CD14-positive monocyte (primary cell): ENCODE data around the gene SSNA1. TPM values are rescaled to one million over a fixed set of nuclear protein-coding genes. Genes with fewer than 3 reads are reported as not detected.

Experiments
- DNase-seq, 3 donors: peaks; one replicate each; pipeline ENCODE4 v3.0.0-alpha.2; 2011 to 2022
- H2AFZ ChIP-seq: 2 replicates; pipeline ENCODE4 v1.6.0; 2012; ENCODE audit warnings: mild to moderate bottlenecking, low read depth, low read length, inconsistent platforms; ENCODE audit not compliant: insufficient read depth, poor library complexity, severe bottlenecking
- H3K27ac ChIP-seq, 2 donors: 1 replicate in 1 of 2; 2 replicates in 1 of 2; pipeline ENCODE4 v1.5.1; 2012 to 2013; ENCODE audit warnings: low read length in 2 of 2, control low read depth in 1 of 2, inconsistent platforms in 1 of 2, low read depth in 1 of 2, mild to moderate bottlenecking in 1 of 2
- H3K27me3 ChIP-seq, 2 donors: one replicate each; pipeline versions ENCODE4 v1.6.0 to v1.6.1; 2011 to 2013; ENCODE audit warnings: low read length in 2 of 2; ENCODE audit not compliant: control insufficient read depth in 2 of 2, insufficient read depth in 2 of 2
- H3K36me3 ChIP-seq, 2 donors: replicated peaks in 1 of 2; 1 replicate in 1 of 2; 2 replicates in 1 of 2; pipeline versions ENCODE4 v1.5.1 to v1.6.1; 2012 to 2013; ENCODE audit warnings: low read length in 2 of 2, control low read depth in 1 of 2, inconsistent platforms in 1 of 2, mild to moderate bottlenecking in 1 of 2; ENCODE audit not compliant: insufficient read depth in 2 of 2, control insufficient read depth in 1 of 2
- H3K4me1 ChIP-seq, 2 donors: 1 replicate in 1 of 2; 2 replicates in 1 of 2; pipeline versions ENCODE4 v1.5.1 to v1.6.1; 2012 to 2013; ENCODE audit warnings: low read length in 2 of 2, control low read depth in 1 of 2, inconsistent platforms in 1 of 2, mild to moderate bottlenecking in 1 of 2, moderate library complexity in 1 of 2; ENCODE audit not compliant: insufficient read depth in 2 of 2, control insufficient read depth in 1 of 2
- H3K4me2 ChIP-seq: replicated peaks from 2 replicates; pipeline ENCODE3; 2012; ENCODE audit warnings: low read length, moderate library complexity, mild to moderate bottlenecking; ENCODE audit not compliant: poor library complexity, severe bottlenecking; ENCODE audit errors: extremely low read depth
- H3K4me3 ChIP-seq, 3 experiments: fragments of 200-600 bp in 1 of 3; sonication (generic) in 1 of 3; replicated peaks in 1 of 3; 1 replicate in 2 of 3; 2 replicates in 1 of 3; pipeline ENCODE4 v1.5.1; 2011 to 2013; ENCODE audit warnings: low read length in 3 of 3, mild to moderate bottlenecking in 3 of 3, control low read depth in 2 of 3, low read depth in 2 of 3, inconsistent platforms in 1 of 3, moderate library complexity in 1 of 3
- H3K79me2 ChIP-seq: 2 replicates; pipeline ENCODE4 v1.6.0; 2012; ENCODE audit warnings: mild to moderate bottlenecking, control low read depth, inconsistent platforms, low read length, moderate library complexity; ENCODE audit not compliant: insufficient read depth
- H3K9ac ChIP-seq: 2 replicates; pipeline ENCODE4 v1.6.0; 2017; ENCODE audit warnings: low read length, mild to moderate bottlenecking; ENCODE audit not compliant: insufficient read depth, poor library complexity, severe bottlenecking
- H3K9me3 ChIP-seq, 2 donors: replicated peaks in 1 of 2; 1 replicate in 1 of 2; 2 replicates in 1 of 2; pipeline versions ENCODE4 v1.5.1 to v1.6.1; 2012 to 2013; ENCODE audit warnings: low read length in 2 of 2, control low read depth in 1 of 2; ENCODE audit not compliant: control insufficient read depth in 1 of 2, insufficient read depth in 1 of 2
- H4K20me1 ChIP-seq: 2 replicates; pipeline ENCODE4 v1.6.0; 2012; ENCODE audit warnings: mild to moderate bottlenecking, low read length, control low read depth, moderate library complexity; ENCODE audit not compliant: insufficient read depth
- H3K27ac Mint-ChIP-seq, 7 donors: one replicate each; pipeline ENCODE4 v1.8.0; 2020; ENCODE audit warnings: mild to moderate bottlenecking in 7 of 7, mixed read lengths in 7 of 7, moderate library complexity in 6 of 7, inconsistent platforms in 2 of 7
- H3K27me3 Mint-ChIP-seq, 3 donors: one replicate each; pipeline ENCODE4 v1.8.0; 2021 to 2022; ENCODE audit warnings: low read depth in 3 of 3, mild to moderate bottlenecking in 3 of 3, mixed read lengths in 3 of 3, moderate library complexity in 3 of 3, inconsistent platforms in 1 of 3
- H3K36me3 Mint-ChIP-seq, 2 donors: one replicate each; pipeline ENCODE4 v1.8.0; 2020; ENCODE audit warnings: mixed read lengths in 2 of 2, inconsistent platforms in 1 of 2, mild to moderate bottlenecking in 1 of 2
- H3K4me1 Mint-ChIP-seq: one replicate; pipeline ENCODE4 v1.8.0; 2020; ENCODE audit warnings: mild to moderate bottlenecking, mixed read lengths
- H3K4me3 Mint-ChIP-seq, 2 donors: one replicate each; pipeline ENCODE4 v1.8.0; 2020; ENCODE audit warnings: mild to moderate bottlenecking in 2 of 2, mixed read lengths in 2 of 2, moderate library complexity in 1 of 2
- H3K9me3 Mint-ChIP-seq, 7 donors: one replicate each; pipeline ENCODE4 v1.8.0; 2020 to 2022; ENCODE audit warnings: mixed read lengths in 7 of 7, mild to moderate bottlenecking in 6 of 7, moderate library complexity in 6 of 7, inconsistent platforms in 2 of 7
- WGBS: methylation state at CpG from one replicate; pipeline ENCODE4 v1.1.5; 2013; ENCODE audit warnings: missing lambda C conversion rate; ENCODE audit not compliant: insufficient coverage; 5-methylcytosine and 5-hydroxymethylcytosine counted together
- intact Hi-C, 2 donors: fragments of 100-400 bp; cut with micrococcal nuclease; formaldehyde crosslinking; loops; one replicate each; pipeline versions ENCODE4 v1.15.0 to v1.15.1; 2023
- polyA plus RNA-seq, 3 donors: library from polyadenylated mRNA; depleted of rRNA in 1 of 3; unstranded in 2 of 3; stranded (reverse) in 1 of 3; fragments of 300-500 nt in 2 of 3; fragments of >200 nt in 1 of 3; fragmentation: Illumina TruSeq in 2 of 3; gene quantifications; 1 replicate in 2 of 3; 2 replicates in 1 of 3; pipeline ENCODE4 v1.2.3, GENCODE V29; 2012 to 2021
- TF ChIP-seq, protein P1 (sequence below): fragments of 200-600 bp; IDR thresholded peaks from one replicate; pipeline ENCODE4 v1.8.0; 2022; ENCODE audit warnings: antibody characterized with exemption, mild to moderate bottlenecking

Gene SSNA1
- polyA plus RNA-seq, 3 donors: 87.0 to 118 (median 98.3) TPM

- Mint-ChIP-seq H3K9me3 (no peaks in the 10 kb centered on the region), H3K4me1 (peaks cover under 1% of the 10 kb centered on the region), H3K27me3 (peaks cover 0 to 4% (median 0%) of the 10 kb centered on the region in 3 donors), H3K27ac (no peak overlapping the region), H3K4me3 (no peak overlapping the region), H3K36me3 (peaks cover 31 to 64% of the 10 kb centered on the region in 2 donors)
- H3K36me3 ChIP-seq: peaks cover 34 to 54% of the 10 kb centered on the region in 2 donors
- peaks cover 0 to 8% of the 10 kb centered on the region in 2 donors for H3K4me1 ChIP-seq
- no peaks in the 10 kb centered on the region for H3K9me3 ChIP-seq
- H3K4me3 ChIP-seq: no peak overlapping the region
- H2AFZ ChIP-seq: no peak overlapping the region
- no peaks in the 10 kb centered on the region for H3K27me3 ChIP-seq
- DNase-seq: no peak
- TF ChIP-seq, protein P1, sequence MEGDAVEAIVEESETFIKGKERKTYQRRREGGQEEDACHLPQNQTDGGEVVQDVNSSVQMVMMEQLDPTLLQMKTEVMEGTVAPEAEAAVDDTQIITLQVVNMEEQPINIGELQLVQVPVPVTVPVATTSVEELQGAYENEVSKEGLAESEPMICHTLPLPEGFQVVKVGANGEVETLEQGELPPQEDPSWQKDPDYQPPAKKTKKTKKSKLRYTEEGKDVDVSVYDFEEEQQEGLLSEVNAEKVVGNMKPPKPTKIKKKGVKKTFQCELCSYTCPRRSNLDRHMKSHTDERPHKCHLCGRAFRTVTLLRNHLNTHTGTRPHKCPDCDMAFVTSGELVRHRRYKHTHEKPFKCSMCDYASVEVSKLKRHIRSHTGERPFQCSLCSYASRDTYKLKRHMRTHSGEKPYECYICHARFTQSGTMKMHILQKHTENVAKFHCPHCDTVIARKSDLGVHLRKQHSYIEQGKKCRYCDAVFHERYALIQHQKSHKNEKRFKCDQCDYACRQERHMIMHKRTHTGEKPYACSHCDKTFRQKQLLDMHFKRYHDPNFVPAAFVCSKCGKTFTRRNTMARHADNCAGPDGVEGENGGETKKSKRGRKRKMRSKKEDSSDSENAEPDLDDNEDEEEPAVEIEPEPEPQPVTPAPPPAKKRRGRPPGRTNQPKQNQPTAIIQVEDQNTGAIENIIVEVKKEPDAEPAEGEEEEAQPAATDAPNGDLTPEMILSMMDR: no peak
- no peak overlapping the region for H3K9ac ChIP-seq
- intact Hi-C loops: no loop called here
- 95% methylated on average over 21 of the region's 21 CpGs for WGBS
- no peak overlapping the region for H3K27ac ChIP-seq
- H3K4me2 ChIP-seq: no peak overlapping the region
- no peaks in the 10 kb centered on the region for H4K20me1 ChIP-seq
- H3K79me2 ChIP-seq: peaks cover 2% of the 10 kb centered on the region
Observed at GRCh38 chr9:137212520-137212919, 24.0 kb downstream of the SSNA1 start.

GRCh38 chr9:137213160-137214060 is 24.9 kb downstream of the SSNA1 start:
- H3K27me3 Mint-ChIP-seq: peaks cover 0 to 4% (median 0%) of the 10 kb centered on the region in 3 donors
- Histone ChIP-seq H3K4me2 (no peak overlapping the region), H3K27ac (no peak overlapping the region), H4K20me1 (no peaks in the 10 kb centered on the region), H3K79me2 (no peaks in the 10 kb centered on the region), H2AFZ (no peak overlapping the region), H3K4me1 (peaks cover 0 to 10% of the 10 kb centered on the region in 2 donors), H3K9ac (no peak overlapping the region), H3K36me3 (peaks cover 34 to 52% of the 10 kb centered on the region in 2 donors), H3K4me3 (no peak overlapping the region), H3K27me3 (no peaks in the 10 kb centered on the region), H3K9me3 (no peaks in the 10 kb centered on the region)
- no peak overlapping the region for H3K4me3 Mint-ChIP-seq
- intact Hi-C loops: no loop called here
- peaks cover 27 to 58% of the 10 kb centered on the region in 2 donors for H3K36me3 Mint-ChIP-seq
- WGBS: 93% methylated on average over 49 of the region's 49 CpGs
- peak overlapping the region in 1 of 7 donors; percentile 50 for H3K27ac Mint-ChIP-seq
- no peaks in the 10 kb centered on the region for H3K9me3 Mint-ChIP-seq
- TF ChIP-seq, protein P1: peak; percentile 9
- DNase-seq: no peak
- peaks cover under 1% of the 10 kb centered on the region for H3K4me1 Mint-ChIP-seq
